ENCODE results near the gene STX1B. TPM values are rescaled to one million over a fixed set of nuclear protein-coding genes. Genes with fewer than 3 reads are reported as not detected.

The STX1B gene
- total RNA-seq, 2 donors from 2014 or later = 1.3 to 2.1 TPM

DNA sequence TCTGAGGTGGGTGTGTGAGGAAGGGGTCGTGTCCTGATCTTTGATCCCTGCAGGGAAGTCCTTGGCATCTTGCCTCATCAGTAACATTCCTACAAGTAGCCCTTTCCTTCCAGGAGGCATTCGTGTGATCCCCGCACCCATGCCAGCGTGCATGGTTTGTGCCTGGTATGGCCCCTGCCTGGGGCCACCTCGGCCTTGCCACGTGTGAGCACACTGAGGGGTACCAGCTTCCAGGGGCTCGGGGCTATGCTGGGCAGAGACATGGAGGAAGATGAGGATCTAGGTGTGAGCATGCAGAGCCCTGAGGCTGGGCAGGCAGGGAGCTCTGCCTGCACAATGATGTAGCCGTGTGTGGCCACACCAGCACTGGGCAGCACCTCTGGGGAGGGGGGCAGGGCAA lies 19.4 kb downstream of the STX1B start:
- TF ChIP-seq, protein P1, sequence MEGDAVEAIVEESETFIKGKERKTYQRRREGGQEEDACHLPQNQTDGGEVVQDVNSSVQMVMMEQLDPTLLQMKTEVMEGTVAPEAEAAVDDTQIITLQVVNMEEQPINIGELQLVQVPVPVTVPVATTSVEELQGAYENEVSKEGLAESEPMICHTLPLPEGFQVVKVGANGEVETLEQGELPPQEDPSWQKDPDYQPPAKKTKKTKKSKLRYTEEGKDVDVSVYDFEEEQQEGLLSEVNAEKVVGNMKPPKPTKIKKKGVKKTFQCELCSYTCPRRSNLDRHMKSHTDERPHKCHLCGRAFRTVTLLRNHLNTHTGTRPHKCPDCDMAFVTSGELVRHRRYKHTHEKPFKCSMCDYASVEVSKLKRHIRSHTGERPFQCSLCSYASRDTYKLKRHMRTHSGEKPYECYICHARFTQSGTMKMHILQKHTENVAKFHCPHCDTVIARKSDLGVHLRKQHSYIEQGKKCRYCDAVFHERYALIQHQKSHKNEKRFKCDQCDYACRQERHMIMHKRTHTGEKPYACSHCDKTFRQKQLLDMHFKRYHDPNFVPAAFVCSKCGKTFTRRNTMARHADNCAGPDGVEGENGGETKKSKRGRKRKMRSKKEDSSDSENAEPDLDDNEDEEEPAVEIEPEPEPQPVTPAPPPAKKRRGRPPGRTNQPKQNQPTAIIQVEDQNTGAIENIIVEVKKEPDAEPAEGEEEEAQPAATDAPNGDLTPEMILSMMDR (IDR thresholded peaks at IDR 0.05) = no peak
- H3K9me3 ChIP-seq = no peaks in the 10 kb centered on the region
- no peak overlapping the region for H3K4me3 ChIP-seq
- no peaks in the 10 kb centered on the region for H3K36me3 ChIP-seq
- no peak for DNase-seq (ENCODE audit: low spot score)
- H3K4me1 ChIP-seq = peaks cover 0 to under 1% of the 10 kb centered on the region in 2 donors
- no peak overlapping the region for H3K27ac ChIP-seq
- H3K27me3 ChIP-seq = no peaks in the 10 kb centered on the region

DNA sequence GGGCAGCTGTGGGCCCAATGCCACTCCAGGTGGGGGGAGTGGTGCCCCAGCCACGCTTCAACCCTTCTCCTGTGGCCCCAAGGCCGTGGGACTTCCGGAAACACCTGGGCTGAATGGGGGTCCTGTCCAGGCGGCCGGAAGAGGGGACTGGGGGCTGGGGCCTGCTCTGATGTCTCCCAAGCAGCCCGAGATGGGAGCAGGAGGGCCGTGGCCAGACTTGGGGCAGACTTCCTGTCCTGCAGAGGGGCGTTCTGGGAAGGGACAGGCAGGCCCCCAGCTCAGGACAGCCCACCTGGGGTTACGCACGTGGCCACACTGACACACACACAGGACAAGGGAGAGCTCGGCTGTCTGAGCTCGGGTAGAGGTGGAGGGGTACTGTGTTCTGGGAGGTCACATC lies 20.3 kb downstream of the STX1B start:
- Histone ChIP-seq H3K27ac (no peak overlapping the region), H3K9me3 (no peaks in the 10 kb centered on the region), H3K4me3 (no peak overlapping the region), H3K4me1 (peaks cover 0 to 10% of the 10 kb centered on the region in 2 donors), H3K27me3 (no peaks in the 10 kb centered on the region), H3K36me3 (no peaks in the 10 kb centered on the region)
- DNase-seq (ENCODE audit: low spot score) = no peak
- TF ChIP-seq, protein P1 (IDR thresholded peaks at IDR 0.05) = no peak

DNA sequence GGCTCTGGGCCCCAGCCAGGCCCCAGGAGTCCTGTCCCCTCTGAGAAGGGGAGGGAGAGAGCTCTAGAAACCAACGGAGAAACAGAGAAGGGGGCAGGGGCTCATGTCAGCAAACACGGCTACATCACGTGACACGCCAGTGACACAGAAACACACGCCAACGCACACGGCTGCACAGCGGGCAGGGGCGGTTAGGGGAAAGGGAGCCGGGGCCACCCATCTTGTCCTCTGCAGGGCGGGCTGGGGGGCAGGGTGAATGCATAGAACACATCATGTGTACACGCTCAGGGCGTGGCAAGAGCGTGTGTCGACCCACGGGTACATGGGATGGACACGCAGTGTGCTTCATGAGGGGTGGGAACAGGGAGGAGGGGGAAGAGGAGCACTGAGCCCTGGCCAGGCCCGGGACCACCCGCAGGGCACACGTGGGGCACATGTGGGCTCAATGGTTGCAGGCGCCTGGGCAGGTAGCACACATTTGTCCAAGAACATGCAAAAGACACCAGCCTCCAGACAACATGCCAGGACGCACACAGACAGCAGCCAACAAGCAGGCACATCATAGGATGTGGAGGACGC lies 20.9 kb downstream of the STX1B start:
- Histone ChIP-seq H3K9me3 (no peaks in the 10 kb centered on the region), H3K4me3 (no peak overlapping the region), H3K27me3 (no peaks in the 10 kb centered on the region), H3K36me3 (no peaks in the 10 kb centered on the region), H3K4me1 (peaks cover 0 to 16% of the 10 kb centered on the region in 2 donors), H3K27ac (no peak overlapping the region)
- TF ChIP-seq, protein P1 (IDR thresholded peaks at IDR 0.05) = no peak
- DNase-seq (ENCODE audit: low spot score) = no peak

DNA sequence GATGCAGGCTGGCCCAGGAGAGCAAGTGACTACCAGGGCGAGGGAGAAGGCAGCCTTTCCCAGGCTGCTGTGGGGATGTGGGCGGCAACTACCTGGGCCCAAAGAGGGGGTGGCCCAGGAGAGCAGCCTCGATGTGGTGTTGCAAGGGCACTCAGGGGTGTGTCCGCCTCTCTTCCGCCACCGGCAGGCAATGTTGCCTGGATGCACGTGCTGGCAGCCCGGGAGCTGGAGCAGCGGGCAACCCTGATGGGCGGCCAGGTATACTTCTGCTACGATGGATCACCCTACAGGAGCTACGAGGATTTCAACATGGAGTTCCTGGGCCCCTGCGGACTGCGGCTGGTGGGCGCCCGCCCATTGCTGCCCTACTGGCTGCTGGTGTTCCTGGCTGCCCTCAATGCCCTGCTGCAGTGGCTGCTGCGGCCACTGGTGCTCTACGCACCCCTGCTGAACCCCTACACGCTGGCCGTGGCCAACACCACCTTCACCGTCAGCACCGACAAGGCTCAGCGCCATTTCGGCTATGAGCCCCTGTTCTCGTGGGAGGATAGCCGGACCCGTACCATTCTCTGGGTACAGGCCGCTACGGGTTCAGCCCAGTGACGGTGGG lies 22.8 kb downstream of the STX1B start:
- Histone ChIP-seq H3K4me1 (peaks cover 0 to 16% of the 10 kb centered on the region in 2 donors), H3K27ac (no peak overlapping the region), H3K36me3 (peaks cover 12% of the 10 kb centered on the region), H3K27me3 (no peaks in the 10 kb centered on the region), H3K9me3 (no peaks in the 10 kb centered on the region), H3K4me3 (no peak overlapping the region)
- DNase-seq (ENCODE audit: low spot score) = no peak
- TF ChIP-seq, protein P1 (IDR thresholded peaks at IDR 0.05) = no peak

DNA sequence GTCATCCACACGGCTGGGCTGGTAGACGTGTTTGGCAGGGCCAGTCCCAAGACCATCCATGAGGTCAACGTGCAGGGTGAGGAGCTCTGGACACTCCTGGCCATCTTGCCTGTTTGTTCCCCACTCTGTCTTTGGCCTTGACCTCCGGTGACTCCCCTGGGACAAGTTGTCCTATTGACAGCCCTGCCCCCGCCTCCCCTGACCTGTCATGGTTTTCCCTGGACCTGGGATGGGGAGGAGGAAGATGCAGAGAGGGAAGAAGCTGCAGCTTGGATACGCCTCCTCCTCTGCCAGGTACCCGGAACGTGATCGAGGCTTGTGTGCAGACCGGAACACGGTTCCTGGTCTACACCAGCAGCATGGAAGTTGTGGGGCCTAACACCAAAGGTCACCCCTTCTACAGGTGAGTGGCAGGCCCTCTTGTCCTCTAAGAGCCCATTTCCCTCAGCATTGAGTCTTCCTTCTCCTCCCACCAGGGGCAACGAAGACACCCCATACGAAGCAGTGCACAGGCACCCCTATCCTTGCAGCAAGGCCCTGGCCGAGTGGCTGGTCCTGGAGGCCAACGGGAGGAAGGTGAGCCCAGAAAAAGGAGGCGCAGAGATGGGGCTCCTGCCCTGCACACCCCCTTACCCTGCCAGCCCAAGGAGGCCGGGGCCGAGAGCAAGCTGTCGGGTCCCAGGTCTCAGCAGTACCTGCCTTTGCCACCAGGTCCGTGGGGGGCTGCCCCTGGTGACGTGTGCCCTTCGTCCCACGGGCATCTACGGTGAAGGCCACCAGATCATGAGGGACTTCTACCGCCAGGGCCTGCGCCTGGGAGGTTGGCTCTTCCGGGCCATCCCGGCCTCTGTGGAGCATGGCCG lies 24.1 kb downstream of the STX1B start:
- Histone ChIP-seq H3K4me1 (peaks cover 0 to 16% of the 10 kb centered on the region in 2 donors), H3K27me3 (no peaks in the 10 kb centered on the region), H3K9me3 (no peaks in the 10 kb centered on the region), H3K36me3 (peaks cover 20% of the 10 kb centered on the region), H3K27ac (no peak overlapping the region), H3K4me3 (no peak overlapping the region)
- TF ChIP-seq, protein P1 (IDR thresholded peaks at IDR 0.05) = no peak
- DNase-seq (ENCODE audit: low spot score) = no peak
